Natural killer cell treated with Interleukin-12 subunit alpha and Interleukin-12 subunit beta and Interleukin-15 and Interleukin-18, amount 100 ng/mL, for 72 hours (primary cell): ENCODE results near the gene RHCG. TPM values are rescaled to one million over a fixed set of nuclear protein-coding genes. Genes with fewer than 3 reads are reported as not detected.

Experiments
- ATAC-seq, 2 donors: fragments of 150-1000 bp; cut with Tn5 transposase in 1 of 2; sonication (Bioruptor Pico), chemical (Tn5 transposase) in 1 of 2; 2 replicates each; pipeline ENCODE4 v1.10.0; 2021
- DNase-seq: peaks from one replicate; pipeline ENCODE4 v3.0.0; 2022; ENCODE audit warnings: low spot score
- H3K27ac Mint-ChIP-seq, 2 donors: 1 replicate in 1 of 2; 2 replicates in 1 of 2; pipeline ENCODE4 v1.8.0; 2022; ENCODE audit warnings: mixed read lengths in 2 of 2, mild to moderate bottlenecking in 1 of 2, moderate library complexity in 1 of 2
- H3K27me3 Mint-ChIP-seq, 2 donors: 1 replicate in 1 of 2; 2 replicates in 1 of 2; pipeline ENCODE4 v1.8.0; 2022; ENCODE audit warnings: mixed read lengths in 2 of 2
- H3K36me3 Mint-ChIP-seq: one replicate; pipeline ENCODE4 v1.8.0; 2022; ENCODE audit warnings: mixed read lengths
- H3K4me1 Mint-ChIP-seq, 2 donors: 1 replicate in 1 of 2; 2 replicates in 1 of 2; pipeline ENCODE4 v1.8.0; 2022; ENCODE audit warnings: low read depth in 2 of 2, mixed read lengths in 2 of 2, mild to moderate bottlenecking in 1 of 2
- H3K4me3 Mint-ChIP-seq: one replicate; pipeline ENCODE4 v1.8.0; 2022; ENCODE audit warnings: mixed read lengths
- H3K9me3 Mint-ChIP-seq: 2 replicates; pipeline ENCODE4 v1.8.0; 2022; ENCODE audit warnings: mixed read lengths
- total RNA-seq, 2 donors: library from RNA; stranded (reverse); gene quantifications; one replicate each; pipeline ENCODE4 v1.2.3, GENCODE V29; 2022

Gene RHCG
- total RNA-seq, 2 donors from 2014 or later: not detected

DNA sequence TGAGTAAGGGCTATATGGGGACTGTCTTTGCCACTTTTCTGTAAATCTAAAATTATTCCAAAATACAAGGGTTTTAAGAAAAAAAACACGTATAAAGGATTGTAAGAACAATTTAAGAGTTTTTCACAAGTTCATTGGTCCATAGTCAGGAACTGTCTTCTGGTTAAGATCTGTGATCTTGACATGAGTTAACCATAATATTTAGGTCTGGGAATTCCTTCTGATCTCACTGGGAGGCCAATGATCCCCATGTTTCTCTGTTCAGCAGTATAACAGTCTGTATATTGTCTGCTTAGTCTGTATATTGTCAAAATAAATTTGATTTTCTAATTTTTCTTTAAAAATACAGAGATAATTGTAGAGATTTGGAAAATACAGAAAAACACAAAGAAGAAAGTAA is 848 bp upstream of the RHCG start:
- no peak overlapping the region for H3K4me3 Mint-ChIP-seq
- no peak overlapping the region for H3K27ac Mint-ChIP-seq
- H3K27me3 Mint-ChIP-seq: peaks cover 6 to 24% of the 10 kb centered on the region in 2 donors
- H3K9me3 Mint-ChIP-seq: no peaks in the 10 kb centered on the region
- no peaks in the 10 kb centered on the region for H3K36me3 Mint-ChIP-seq
- DNase-seq: no peak
- peaks cover 5 to 8% of the 10 kb centered on the region in 2 donors for H3K4me1 Mint-ChIP-seq
- no peak for ATAC-seq

DNA sequence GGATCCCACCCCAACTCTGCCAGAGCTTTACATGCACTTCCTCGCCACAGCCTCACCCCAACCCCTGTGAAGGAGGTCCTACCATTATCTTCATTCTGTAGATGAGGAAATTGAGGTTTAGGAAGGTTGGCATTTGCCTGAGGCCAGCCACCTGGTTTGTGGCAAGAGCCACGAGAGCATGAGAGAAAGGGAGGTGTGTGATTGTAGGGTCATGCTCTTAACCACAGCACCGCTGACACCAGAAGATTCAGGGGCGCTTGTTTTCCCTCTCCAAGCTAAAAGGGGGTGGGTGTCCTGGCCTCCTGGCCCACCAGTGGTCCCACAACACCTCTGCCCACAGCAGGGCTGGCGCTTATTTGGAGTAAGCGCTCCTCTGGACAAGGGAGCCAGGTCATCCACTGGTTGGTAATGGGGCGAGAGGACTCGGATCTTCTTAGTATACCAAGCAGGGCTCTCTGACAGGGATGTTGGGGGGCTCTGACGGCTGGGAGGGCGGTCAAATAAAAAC is 691 bp downstream of the RHCG start:
- no peak for ATAC-seq
- Mint-ChIP-seq H3K27me3 (peaks cover 14 to 24% of the 10 kb centered on the region in 2 donors), H3K4me1 (peaks cover 0 to 4% of the 10 kb centered on the region in 2 donors), H3K9me3 (no peaks in the 10 kb centered on the region), H3K4me3 (peak overlapping the region; percentile 12), H3K36me3 (no peaks in the 10 kb centered on the region), H3K27ac (no peak overlapping the region)
- DNase-seq: no peak

DNA sequence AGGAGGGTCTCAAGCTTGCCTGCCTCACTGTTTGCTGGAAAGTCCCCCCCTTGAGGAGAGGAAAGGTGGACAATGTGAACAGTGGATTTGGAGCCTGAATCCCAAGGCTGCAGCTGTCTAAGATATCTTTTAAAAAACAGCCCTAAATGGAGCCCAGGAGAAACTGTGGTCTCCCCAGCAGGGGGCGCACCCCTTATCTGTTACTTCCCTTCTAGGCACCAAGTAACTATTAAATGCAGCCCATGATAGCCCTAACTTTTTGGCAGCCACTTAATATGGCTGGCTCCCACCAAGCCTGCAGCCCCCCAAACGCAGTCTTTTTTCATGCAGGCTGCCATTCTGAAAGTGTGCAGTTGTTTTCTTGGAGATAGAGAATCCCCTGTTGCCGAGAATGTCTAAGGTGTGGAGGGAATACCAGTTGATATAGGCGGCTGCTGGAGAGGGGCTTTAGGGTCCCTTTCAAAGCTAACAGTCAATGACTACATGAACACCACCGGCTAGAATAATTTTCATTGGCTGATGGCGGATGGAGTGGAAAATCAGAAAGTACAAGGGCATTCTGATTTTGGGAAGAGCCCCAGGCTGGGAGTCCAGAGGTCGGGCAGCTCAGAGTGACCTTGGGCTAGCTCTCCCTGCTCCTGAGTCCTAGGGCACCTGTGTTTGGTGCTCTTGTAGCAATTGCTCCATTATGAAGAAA is 1.3 kb downstream of the RHCG start:
- Mint-ChIP-seq H3K4me1 (peaks cover 0 to 4% of the 10 kb centered on the region in 2 donors), H3K4me3 (peak overlapping the region; percentile 12), H3K27me3 (peaks cover 20 to 27% of the 10 kb centered on the region in 2 donors), H3K9me3 (no peaks in the 10 kb centered on the region), H3K36me3 (no peaks in the 10 kb centered on the region), H3K27ac (no peak overlapping the region)
- ATAC-seq: no peak
- DNase-seq: no peak

DNA sequence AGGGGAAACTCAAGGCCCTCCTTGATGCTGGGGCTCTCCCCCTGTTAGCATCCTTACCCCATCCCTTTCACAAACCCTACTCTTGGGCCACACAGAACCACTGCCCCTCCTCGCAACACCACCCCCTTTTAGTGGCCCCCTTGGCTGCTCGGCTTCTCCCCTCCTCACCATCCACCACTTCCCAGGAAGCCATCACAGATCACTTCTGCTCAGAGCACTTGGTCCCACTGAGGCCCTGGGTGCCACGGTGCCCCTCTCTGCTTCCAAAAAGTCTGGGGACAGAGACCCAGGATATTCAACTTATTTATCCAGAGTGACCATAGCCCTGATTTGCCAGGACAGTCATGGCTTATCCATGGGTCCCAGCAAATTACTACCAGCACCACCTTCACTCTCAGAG is 2.4 kb downstream of the RHCG start:
- H3K36me3 Mint-ChIP-seq: no peaks in the 10 kb centered on the region
- H3K9me3 Mint-ChIP-seq: no peaks in the 10 kb centered on the region
- no peak overlapping the region for H3K27ac Mint-ChIP-seq
- peaks cover 0 to 4% of the 10 kb centered on the region in 2 donors for H3K4me1 Mint-ChIP-seq
- DNase-seq (no peak), ATAC-seq (no peak)
- peaks cover 28 to 30% of the 10 kb centered on the region in 2 donors for H3K27me3 Mint-ChIP-seq
- no peak overlapping the region for H3K4me3 Mint-ChIP-seq

DNA sequence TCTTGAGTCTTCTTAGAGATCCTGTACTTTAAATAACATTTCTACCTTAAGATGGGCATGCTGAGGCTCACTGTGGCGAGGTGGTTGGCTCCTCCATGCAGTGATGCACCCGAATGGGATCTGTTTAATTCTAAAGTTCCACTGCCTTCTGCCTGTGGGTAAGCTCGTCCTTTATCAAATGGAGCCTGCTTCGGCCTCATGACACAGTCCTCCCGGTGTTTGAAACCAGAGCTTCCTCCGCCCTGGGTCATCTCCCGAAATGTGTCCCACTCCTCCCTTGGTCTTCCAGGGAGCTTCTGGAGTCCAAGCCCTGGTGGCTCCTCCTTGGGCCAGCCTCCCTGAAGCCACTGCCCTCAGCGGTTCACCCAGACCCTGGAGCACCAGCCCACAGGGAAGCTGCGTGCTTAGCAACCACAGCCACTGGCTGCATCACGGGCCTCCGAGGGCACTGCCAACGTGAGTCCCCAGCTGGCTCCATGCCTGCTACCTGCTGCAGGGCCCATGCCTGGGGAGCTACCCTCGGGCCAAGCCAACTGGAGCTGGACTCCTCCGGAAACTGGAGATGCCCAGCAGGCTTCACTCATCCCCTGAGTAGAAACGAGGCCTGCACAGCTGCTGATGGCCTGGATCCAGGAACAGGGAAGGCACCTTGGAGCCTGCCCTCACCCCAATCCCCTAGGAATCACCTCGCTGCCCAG is 3.3 kb downstream of the RHCG start:
- H3K4me1 Mint-ChIP-seq: peaks cover 0 to 4% of the 10 kb centered on the region in 2 donors
- ATAC-seq (no peak), DNase-seq (no peak)
- H3K36me3 Mint-ChIP-seq: no peaks in the 10 kb centered on the region
- H3K27ac Mint-ChIP-seq: no peak overlapping the region
- H3K4me3 Mint-ChIP-seq: no peak overlapping the region
- H3K9me3 Mint-ChIP-seq: no peaks in the 10 kb centered on the region
- H3K27me3 Mint-ChIP-seq: peaks cover 29 to 31% of the 10 kb centered on the region in 2 donors

DNA sequence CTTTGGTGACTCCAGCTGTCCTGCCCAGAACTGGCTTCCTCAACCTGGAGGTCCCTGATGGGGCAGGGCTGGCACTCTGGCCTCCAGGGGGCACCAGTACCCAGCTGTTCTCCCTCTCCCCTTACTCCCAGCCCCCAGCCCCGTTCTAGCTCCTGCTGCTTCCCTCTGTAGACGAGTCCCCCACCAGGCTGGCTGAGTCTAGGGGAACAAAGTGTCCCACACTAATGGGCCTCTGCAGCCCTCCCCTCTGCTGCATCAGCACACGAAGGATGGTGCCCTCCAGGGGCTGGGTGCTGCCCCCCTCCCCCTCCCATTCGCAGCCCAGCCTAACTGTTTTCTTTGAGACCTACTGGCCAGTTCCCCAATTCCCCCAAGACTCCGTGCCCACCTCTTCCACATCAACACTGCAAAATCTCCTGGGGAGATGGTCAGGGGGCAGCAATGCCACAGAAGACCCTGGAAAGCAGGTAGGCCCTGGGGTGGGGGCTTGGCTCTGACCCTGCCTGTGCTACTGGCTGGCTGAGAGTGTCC is 4.2 kb downstream of the RHCG start:
- ATAC-seq: no peak
- Mint-ChIP-seq H3K27ac (no peak overlapping the region), H3K9me3 (no peaks in the 10 kb centered on the region), H3K4me1 (peaks cover 0 to 4% of the 10 kb centered on the region in 2 donors), H3K36me3 (no peaks in the 10 kb centered on the region), H3K27me3 (peaks cover 36 to 38% of the 10 kb centered on the region in 2 donors), H3K4me3 (no peak overlapping the region)
- DNase-seq: no peak

DNA sequence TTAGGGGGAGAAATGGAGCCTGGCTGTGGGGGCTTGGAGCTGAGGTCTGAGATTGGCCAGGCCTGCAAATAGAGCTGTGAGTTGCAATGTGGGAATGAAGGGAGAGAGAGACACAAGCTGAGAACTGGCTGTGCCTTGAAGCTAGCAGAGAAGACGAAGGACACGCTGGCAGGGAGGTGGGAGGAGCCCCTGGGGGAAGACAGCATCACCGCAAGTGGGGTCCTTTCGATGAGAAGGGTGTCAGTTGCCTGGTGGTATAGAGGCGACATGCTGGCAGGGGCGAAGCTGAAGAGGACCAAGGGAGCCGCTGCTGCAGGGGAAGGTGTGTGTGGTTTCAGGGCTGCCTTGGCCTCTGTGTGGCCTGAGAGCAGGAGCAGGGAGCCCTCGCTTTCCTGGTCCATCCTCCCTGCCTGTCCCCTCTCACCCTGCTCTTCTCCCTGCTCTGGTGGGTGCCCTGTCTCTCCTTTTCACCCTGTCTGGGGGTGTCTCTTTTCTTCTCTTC is 5.5 kb downstream of the RHCG start:
- H3K27me3 Mint-ChIP-seq: peaks cover 33 to 39% of the 10 kb centered on the region in 2 donors
- no peak for DNase-seq
- no peak overlapping the region for H3K27ac Mint-ChIP-seq
- H3K4me1 Mint-ChIP-seq: peaks cover 6 to 7% of the 10 kb centered on the region in 2 donors
- H3K36me3 Mint-ChIP-seq: no peaks in the 10 kb centered on the region
- ATAC-seq: no peak
- no peak overlapping the region for H3K4me3 Mint-ChIP-seq
- no peaks in the 10 kb centered on the region for H3K9me3 Mint-ChIP-seq

DNA sequence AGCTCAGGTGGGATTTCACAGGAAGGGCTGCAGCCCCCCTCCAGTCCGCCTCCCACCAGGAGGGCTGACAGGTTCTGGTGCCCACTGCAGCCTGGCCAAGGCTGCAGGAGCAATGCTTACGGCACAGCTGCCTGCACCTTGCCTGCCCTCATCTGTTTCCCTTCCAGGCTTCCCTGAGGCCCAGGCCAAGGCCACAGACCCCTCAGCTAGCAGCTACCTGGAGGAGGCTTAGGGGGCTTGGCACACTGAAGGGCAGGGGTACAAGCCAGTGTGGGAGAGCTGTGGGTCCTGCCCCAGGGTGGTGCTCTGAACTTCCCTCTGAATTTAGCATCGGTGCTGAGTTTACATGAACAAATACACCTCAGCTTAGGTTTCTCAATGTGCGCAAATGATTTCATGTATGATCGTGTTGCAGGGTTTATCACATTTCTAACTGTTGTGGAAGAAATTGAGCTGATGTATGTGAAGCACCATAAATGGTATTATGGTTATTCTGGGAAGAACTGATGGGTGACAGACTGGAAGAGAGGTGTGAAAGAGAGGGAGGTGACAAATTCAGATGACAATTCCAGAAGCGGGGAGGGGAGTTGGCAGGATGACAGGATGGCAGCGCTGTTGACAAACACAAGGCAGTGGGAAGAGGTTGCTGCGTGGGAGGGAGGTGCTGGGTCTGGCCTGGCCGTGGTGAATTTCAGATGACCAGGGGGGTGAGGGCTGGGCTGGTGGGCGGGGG is 6.1 kb downstream of the RHCG start:
- H3K36me3 Mint-ChIP-seq: no peaks in the 10 kb centered on the region
- H3K9me3 Mint-ChIP-seq: no peaks in the 10 kb centered on the region
- DNase-seq: no peak
- H3K4me1 Mint-ChIP-seq: peaks cover 6 to 9% of the 10 kb centered on the region in 2 donors
- peaks cover 37 to 46% of the 10 kb centered on the region in 2 donors for H3K27me3 Mint-ChIP-seq
- H3K27ac Mint-ChIP-seq: no peak overlapping the region
- H3K4me3 Mint-ChIP-seq: no peak overlapping the region
- ATAC-seq: no peak

DNA sequence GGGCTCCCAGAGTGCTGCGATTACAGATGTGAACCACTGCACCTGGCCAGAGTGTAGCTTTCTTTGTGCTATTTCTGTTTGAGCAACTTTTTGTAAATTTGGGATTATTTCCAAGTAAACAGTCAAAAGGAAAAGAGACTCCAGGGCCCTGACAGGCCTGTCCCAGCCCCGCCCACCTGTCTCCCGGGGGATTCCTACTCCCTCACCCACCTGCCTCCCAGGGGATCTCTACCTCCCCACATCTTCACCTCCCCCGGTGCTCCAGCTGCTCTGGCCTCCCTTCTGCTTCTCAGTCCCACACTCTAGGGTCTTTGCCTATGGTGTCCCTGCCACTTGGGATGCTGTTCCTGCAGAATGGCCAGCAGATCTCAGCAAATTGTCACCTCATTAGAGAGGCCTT is 7.0 kb downstream of the RHCG start:
- DNase-seq (no peak), ATAC-seq (no peak)
- no peak overlapping the region for H3K27ac Mint-ChIP-seq

DNA sequence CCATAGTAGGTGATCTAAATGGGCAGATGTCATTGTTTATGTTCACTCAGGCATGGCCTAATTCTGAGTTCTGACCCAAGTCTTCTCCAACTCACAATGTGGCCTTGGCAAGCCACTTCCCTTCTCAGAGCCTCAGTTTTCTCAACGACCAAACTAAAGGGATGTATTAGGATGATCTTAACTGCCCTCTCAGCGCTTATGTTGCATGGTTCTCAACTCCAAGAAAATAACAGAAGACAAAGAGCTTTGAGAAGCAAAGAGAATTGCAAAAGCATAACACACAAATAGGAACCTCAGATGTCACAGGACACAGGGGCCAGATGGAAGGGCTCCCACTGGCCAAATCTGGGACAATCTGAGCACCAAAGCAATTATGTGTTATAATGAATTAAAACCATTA is 8.6 kb downstream of the RHCG start:
- H3K4me1 Mint-ChIP-seq: peaks cover 6 to 9% of the 10 kb centered on the region in 2 donors
- no peak for DNase-seq
- H3K27ac Mint-ChIP-seq: no peak overlapping the region
- H3K9me3 Mint-ChIP-seq: no peaks in the 10 kb centered on the region
- ATAC-seq: no peak
- no peak overlapping the region for H3K4me3 Mint-ChIP-seq
- peaks cover 32 to 48% of the 10 kb centered on the region in 2 donors for H3K27me3 Mint-ChIP-seq
- no peaks in the 10 kb centered on the region for H3K36me3 Mint-ChIP-seq

More for the DNA sequence above, 7.0 kb downstream of the RHCG start:
- Mint-ChIP-seq H3K4me3 (no peak overlapping the region), H3K4me1 (peaks cover 6 to 9% of the 10 kb centered on the region in 2 donors), H3K36me3 (no peaks in the 10 kb centered on the region), H3K9me3 (no peaks in the 10 kb centered on the region), H3K27me3 (peaks cover 35 to 48% of the 10 kb centered on the region in 2 donors)

DNA sequence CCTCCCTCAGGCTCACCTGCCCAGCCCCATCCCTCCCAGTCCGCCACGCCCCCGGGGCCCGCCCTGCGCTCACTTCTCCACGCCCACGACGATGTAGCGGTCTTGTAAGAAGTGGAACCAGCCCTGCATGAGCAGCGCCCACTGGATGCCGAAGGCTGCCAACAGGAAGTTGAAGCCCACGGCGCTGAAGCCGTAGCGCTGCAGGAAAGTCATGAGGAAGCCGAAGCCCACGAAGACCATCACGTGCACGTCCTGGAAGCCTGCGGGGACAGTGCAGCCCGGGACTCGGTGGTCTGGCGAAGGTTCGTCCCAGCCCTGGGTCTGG is 9.7 kb downstream of the RHCG start:
- ATAC-seq (peak; percentile 24 to 55), DNase-seq (no peak)
- H3K9me3 Mint-ChIP-seq: no peaks in the 10 kb centered on the region
- H3K27me3 Mint-ChIP-seq: peaks cover 35 to 49% of the 10 kb centered on the region in 2 donors
- H3K36me3 Mint-ChIP-seq: no peaks in the 10 kb centered on the region
- no peak overlapping the region for H3K27ac Mint-ChIP-seq
- H3K4me1 Mint-ChIP-seq: peaks cover 6 to 9% of the 10 kb centered on the region in 2 donors
- H3K4me3 Mint-ChIP-seq: peak overlapping the region; percentile 47

DNA sequence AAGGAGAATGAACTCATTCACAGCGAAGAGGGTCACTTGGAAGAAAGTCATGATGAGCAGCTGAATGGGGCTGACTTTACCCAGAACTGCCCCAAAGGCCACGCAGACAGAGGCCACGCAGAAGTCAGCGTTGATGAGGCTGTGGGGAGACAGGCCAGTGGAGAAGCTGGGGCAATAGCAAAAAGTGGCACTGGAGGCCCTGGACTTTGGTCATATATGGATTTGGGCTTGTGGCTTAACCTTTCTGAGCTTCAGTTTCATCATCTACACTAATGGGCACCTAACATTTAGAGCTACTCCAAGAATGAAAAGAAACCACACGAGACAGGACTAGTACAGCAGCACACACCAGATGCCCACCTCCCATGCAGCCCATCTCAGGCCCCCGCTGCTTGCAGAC is 13.3 kb downstream of the RHCG start:
- Mint-ChIP-seq H3K9me3 (no peaks in the 10 kb centered on the region), H3K27ac (no peak overlapping the region), H3K36me3 (no peaks in the 10 kb centered on the region), H3K4me1 (peaks cover 6 to 9% of the 10 kb centered on the region in 2 donors), H3K27me3 (peaks cover 32 to 34% of the 10 kb centered on the region in 2 donors), H3K4me3 (no peak overlapping the region)
- no peak for DNase-seq
- no peak for ATAC-seq

DNA sequence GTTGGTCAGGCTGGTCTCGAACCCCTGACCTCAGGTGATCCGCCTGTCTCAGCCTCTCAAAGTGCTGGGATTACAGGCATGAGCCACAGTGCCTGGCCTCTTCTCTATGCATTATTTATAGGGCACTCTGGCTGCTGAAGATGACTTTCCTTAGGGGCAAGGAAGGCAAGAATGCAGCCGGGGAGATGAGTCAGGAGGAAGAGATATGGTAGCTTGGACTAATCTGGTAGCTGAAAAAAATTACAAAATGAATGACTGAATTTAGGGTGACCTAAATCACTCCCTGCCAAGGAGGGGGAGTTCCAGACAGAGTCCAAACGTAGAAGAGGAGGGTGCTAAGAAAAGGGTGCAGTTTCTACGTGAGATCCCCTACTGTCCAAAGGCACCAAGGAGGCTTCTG is 14.2 kb downstream of the RHCG start:
- peaks cover 25 to 27% of the 10 kb centered on the region in 2 donors for H3K27me3 Mint-ChIP-seq
- H3K9me3 Mint-ChIP-seq: no peaks in the 10 kb centered on the region
- peaks cover 6 to 9% of the 10 kb centered on the region in 2 donors for H3K4me1 Mint-ChIP-seq
- H3K27ac Mint-ChIP-seq: no peak overlapping the region
- no peak for DNase-seq
- H3K4me3 Mint-ChIP-seq: no peak overlapping the region
- ATAC-seq: no peak
- no peaks in the 10 kb centered on the region for H3K36me3 Mint-ChIP-seq
